HuH-7 (cell line): Measurements from ENCODE around the gene HDGFL2.
"Not testable (repeated sequence)": the region's sequence is repeated elsewhere in the genome, so short reads cannot be mapped to it uniquely, and the experiment has no call there.

Experiments
- DNase-seq: peaks from one replicate; pipeline ENCODE4 v3.0.0; 2011; ENCODE audit warnings: low spot score

Gene HDGFL2

GRCh38 chr19:4536798-4537197, 64.7 kb downstream of the HDGFL2 start:
- DNase-seq, result no peak

GRCh38 chr19:4537953-4538600, 66.0 kb downstream of the HDGFL2 start:
- no peak for DNase-seq

DNA sequence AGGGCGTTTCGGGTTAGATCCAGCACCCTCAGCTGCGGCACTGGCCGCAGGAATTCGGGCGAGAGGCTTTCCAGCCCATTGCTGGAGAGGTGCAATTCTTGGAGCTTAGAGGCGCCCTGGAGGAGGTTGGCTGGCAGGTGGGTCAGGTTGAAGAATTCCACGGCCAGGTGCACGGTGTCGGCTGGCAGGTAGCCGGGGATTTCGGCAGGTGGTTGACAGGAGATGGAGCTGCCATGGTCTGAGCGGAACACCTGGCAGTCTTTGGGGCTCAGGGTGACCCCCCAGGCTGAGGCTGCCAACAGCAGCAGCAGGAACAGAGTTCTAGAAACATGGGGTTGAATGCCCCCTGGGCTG, 66.5 kb downstream of the HDGFL2 start:
- no peak for DNase-seq

DNA sequence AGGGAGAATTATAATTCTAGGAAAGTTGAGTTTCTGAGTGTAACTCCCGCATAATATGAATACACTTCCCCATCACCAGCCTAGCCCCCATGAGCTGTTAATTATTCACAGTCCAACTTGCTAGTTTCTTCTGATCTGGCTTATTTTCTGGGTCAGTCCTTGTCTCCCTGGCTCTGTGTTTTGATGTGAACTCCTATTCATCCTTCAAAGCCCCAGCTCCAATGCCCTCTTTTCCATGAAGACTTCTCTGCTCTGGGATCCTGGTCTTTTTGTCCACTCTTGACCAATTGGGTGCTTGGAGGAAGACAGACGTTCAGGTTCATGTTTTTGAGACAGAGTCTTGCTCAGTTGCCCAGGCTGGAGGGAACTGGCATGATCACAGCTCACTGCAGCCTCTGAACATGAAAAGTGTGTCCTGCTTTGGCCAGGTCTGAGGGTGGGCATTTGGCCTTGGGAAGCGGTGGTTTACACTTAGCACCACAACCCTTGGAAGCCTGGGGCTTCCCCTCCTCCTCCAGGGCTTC, 67.1 kb downstream of the HDGFL2 start:
- no peak for DNase-seq

GRCh38 chr19:4539693-4540581, 67.8 kb downstream of the HDGFL2 start, which contains the start of gene LRG1:
LRG1 (minus strand) TSS chr19:4540036; CDS start chr19:4540013, 23 bp downstream.
- peak; percentile 89 for DNase-seq

DNA sequence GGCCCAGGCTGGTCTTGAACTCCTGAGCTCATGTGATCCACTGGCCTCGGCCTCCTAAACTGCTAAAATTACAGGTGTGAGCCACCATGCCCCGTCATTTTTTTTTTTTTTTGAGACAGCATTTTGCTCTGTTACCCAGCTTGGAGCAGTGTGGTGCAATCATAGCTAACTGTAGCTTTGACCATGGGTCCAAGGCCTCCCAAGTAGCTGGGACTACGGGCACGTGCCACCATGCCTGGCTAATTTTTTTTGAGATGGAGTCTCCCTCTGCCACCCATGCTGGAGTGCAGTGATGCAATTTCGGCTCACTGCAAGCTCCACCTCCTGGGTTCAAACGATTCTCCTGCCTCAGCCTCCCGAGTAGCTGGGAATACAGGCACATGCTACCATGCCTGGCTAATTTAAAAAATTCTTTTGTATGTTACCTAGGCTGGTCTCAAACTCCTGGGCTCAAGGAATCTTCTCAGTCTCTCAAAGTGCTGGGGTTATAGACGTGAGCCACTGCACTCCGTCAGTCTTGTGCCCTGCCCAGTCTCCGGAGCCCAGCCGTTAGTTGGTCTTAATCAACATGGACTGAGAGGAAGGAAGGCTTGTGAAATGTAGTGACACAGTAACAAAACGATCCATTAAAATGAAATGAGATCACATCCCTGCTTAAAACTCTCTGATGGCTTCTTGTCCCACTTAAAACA, 69.2 kb downstream of the HDGFL2 start:
- no peak for DNase-seq

GRCh38 chr19:4541806-4542145, 69.7 kb downstream of the HDGFL2 start:
- DNase-seq, result not testable (repeated sequence)

DNA sequence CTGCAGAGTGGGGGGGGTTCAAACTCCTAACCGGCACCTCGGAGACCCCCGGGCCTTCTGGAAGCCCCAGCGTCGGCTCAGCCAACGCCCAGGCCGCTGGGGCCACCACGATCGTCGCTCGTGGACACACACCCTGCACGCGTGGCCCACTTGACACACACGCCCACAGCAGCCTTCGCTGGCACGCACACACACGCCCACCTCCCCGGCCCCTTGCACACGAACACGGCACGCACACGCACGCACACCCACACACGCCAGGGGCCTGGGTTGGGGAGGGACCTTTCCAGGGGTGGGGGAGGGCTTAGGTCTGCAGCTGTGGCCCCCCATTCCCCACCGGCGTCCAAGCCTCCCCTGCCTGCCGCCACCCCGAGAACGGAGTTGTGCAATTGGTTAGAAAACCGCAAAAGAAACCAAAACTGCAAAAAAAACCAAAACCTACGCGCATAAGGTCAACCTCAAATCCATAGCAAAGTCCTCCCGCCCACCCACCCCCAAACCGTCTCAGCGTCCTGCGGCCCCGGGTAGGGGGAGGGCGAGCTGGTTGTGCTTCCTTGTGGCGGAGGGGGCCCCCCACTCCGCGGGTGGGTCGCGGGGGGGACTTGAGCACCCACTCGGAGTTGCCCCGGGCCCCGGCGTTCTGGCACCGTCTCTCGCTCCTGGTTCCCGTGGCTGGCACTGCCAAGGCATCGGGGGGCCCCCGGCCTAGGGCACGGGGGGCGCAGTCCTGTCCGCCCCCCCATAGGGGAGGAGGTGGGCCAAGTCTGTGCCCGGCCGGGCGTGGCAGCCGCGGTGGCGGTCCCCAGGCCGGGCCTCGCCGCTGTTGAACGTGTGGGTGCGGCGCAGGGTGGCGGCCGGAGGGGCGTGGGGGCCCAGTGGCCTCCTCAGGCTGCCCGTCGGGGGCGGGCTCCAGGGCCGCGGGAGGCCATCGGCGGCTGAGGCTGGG, 71.1 kb downstream of the HDGFL2 start:
- DNase-seq, result no peak

DNA sequence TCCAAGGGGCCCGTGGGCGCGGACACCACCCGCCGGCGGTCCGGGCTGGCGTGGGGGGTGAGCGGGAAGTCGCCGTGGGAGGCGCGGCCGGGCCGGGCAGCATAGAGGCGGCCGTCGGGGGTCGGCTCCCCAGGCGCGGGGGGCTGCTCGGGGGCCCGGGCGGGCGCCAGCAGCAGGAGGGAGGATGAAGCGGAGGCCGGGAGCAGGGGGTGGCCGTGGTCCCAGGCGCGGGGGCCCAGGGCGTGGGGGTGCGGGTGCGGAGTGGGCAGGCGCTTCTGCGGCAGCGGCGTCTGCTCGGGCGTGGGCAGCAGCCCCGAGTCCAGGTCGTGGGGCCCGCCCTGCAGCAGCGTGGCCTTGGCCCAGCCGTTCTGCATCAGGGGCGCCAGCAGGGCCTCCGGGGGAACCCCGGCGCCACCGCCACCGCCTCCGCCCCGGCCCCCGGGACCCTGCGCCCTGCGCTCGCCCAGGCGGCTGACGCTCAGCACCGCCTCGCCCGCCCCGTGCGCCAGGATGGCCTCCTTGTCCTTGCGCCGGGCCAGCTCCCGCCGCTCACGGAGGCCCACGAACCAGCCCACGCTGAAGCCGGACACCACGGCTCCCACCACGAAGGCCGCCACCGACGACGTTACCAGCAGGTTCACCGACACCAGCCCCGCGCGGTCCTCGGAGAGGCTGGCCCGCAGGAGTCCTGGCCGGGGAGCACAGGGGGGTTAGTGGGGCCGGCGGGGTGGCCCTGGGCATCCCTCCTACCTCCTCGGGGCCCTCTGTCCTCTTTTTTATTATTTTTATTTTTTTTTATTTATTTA, 71.9 kb downstream of the HDGFL2 start:
- no peak for DNase-seq

- DNase-seq, result peak; percentile 52
Measured at GRCh38 chr19:4547303-4548237, 75.5 kb downstream of the HDGFL2 start.

DNA sequence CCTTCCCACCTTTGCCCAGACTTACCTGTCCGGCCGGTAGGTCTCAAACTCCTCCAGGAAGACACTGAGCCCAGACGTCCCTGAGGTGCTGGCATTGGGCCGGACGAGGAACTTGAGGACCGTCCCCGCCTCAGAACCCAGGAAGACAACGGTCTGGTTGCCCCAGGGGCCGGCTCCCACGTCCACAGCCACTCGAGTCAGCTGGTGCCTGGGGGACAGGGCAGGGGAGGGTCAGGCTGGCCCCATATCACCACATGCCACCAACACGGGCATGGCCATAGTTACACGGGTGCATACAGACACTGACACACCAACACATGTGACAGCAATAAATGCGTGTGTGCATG, 76.1 kb downstream of the HDGFL2 start:
- DNase-seq, result no peak

DNA sequence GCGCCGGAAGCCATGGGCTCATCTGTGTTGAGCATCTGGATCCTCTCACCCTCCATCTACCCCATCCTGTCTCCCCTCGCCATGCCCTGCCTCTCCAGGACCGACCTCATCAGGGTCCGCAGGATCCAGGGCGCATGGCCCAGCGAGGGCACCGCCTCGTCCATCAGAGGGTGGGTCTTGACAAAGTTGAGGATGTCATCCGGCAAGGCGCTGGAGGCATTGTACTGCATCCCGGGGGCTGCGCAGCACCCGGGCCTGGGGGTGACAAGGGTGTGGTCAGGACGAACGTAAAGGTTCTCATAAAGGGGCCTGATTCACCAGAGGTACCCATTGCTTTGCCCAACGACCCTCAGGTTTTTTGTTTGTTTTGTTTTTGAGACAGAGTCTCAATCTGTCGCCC, 77.9 kb downstream of the HDGFL2 start:
- DNase-seq, result no peak

DNA sequence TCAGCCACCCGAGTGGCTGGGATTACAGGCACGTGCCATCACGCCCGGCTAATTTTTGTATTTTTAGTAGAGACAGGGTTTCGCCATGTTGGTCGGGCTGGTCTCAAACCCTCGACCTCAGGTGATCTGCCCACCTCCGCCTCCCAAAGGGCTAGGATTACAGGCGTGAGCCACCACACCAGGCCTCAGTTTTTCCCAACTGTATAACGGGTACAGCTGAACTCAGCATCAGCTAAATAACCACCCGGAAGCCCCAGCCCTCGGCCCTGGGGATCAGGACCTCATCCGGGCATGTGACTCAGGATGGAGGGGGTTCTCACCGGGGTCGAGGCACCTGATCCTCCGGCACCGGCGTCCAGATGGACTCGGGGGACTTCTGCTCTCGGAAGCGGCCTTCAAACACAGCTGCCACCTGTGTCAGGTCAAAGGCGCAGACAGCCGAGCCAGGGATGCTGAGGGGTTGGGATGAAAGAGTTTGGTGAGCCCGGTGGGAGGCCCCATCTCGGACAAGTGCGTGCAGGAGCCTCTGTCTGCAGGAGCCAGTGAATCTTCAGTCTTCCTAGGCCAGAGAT, 78.5 kb downstream of the HDGFL2 start:
- DNase-seq, result no peak
